Lower leg skin (tissue), 4 donors: ENCODE data around the gene RALGPS2. TPM values are rescaled to one million over a fixed set of nuclear protein-coding genes. Genes with fewer than 3 reads are reported as not detected.
A peak's percentile ranks its signal among the peaks of the same experiment; 100 is the strongest.

Experiments
- DNase-seq, 2 donors: peaks; one replicate each; pipeline ENCODE4 v3.0.0-alpha.2; 2019; ENCODE audit warnings: low spot score in 2 of 2
- H3K4me3 ChIP-seq: fragments of 200-600 bp; sonication (generic); 2 replicates; pipeline ENCODE4 v1.5.1; 2017; ENCODE audit warnings: mild to moderate bottlenecking, low read depth; ENCODE audit not compliant: poor library complexity, severe bottlenecking
- CTCF ChIP-seq, 3 donors: fragments of 450-650 bp; IDR thresholded peaks; one replicate each; pipeline ENCODE4 v1.5.1; 2016; ENCODE audit warnings: antibody characterized with exemption in 3 of 3, mild to moderate bottlenecking in 3 of 3, moderate library complexity in 2 of 3
- POLR2A ChIP-seq, 2 donors: fragments of 450-650 bp; IDR thresholded peaks; one replicate each; pipeline ENCODE4 v1.6.1; 2016 to 2017; ENCODE audit warnings: antibody characterized with exemption in 2 of 2, mild to moderate bottlenecking in 1 of 2, moderate library complexity in 1 of 2
- WGBS, 2 donors: methylation state at CpG; one replicate each; pipeline ENCODE4 v1.1.5; 2018; 5-methylcytosine and 5-hydroxymethylcytosine counted together
- intact Hi-C: fragments of 100-400 bp; cut with DNase I; formaldehyde crosslinking; loops from one replicate; pipeline ENCODE4 v1.15.0; 2023; ENCODE audit warnings: low total_unique reads
- total RNA-seq, 4 donors: library from RNA; depleted of rRNA; stranded (reverse); fragments of >200 nt; gene quantifications; one replicate each; pipeline ENCODE4 v1.1.0, GENCODE V29; 2016

The RALGPS2 gene
- total RNA-seq, 4 donors from 2014 or later, result 26.2 to 33.5 (median 31.7) TPM

- 51 to 61% methylated on average over 5 of the region's 5 CpGs for WGBS, 2 donors
- intact Hi-C loops, result no loop called here
- TF ChIP-seq CTCF (IDR thresholded peaks at IDR 0.05), result no peak
- no peak for TF ChIP-seq POLR2A (IDR thresholded peaks at IDR 0.05)
- H3K4me3 ChIP-seq, result no peak overlapping the region
- DNase-seq, result peak in 1 of 2 donors; percentile 63
Measured at GRCh38 chr1:178953034-178953433, 228.0 kb downstream of the RALGPS2 start.

- no peak for DNase-seq
- H3K4me3 ChIP-seq, result no peak overlapping the region
- WGBS, 2 donors, result 49 to 64% methylated on average over 23 of the region's 23 CpGs
- intact Hi-C loops, result no loop called here
- TF ChIP-seq POLR2A (IDR thresholded peaks at IDR 0.05) (no peak), CTCF (IDR thresholded peaks at IDR 0.05) (no peak)
Measured at GRCh38 chr1:178953538-178954324, 228.7 kb downstream of the RALGPS2 start.

GRCh38 chr1:178954325-178954690 is 229.3 kb downstream of the RALGPS2 start:
- no peak overlapping the region for H3K4me3 ChIP-seq
- WGBS, 2 donors, result 81 to 85% methylated on average over 11 of the region's 11 CpGs
- TF ChIP-seq POLR2A (IDR thresholded peaks at IDR 0.05), result no peak
- TF ChIP-seq CTCF (IDR thresholded peaks at IDR 0.05), result no peak
- DNase-seq, result no peak
- intact Hi-C loops, result no loop called here

- no peak for TF ChIP-seq CTCF (IDR thresholded peaks at IDR 0.05)
- no peak for TF ChIP-seq POLR2A (IDR thresholded peaks at IDR 0.05)
- intact Hi-C loops, result no loop called here
- no peak for DNase-seq
- 78 to 85% methylated on average over 6 of the region's 6 CpGs for WGBS, 2 donors
- no peak overlapping the region for H3K4me3 ChIP-seq
Measured at GRCh38 chr1:178954937-178955336, 229.9 kb downstream of the RALGPS2 start.

GRCh38 chr1:178955391-178955954 is 230.4 kb downstream of the RALGPS2 start:
- DNase-seq, result no peak
- 69 to 71% methylated on average over 1 of the region's 1 CpG for WGBS, 2 donors
- H3K4me3 ChIP-seq, result no peak overlapping the region
- TF ChIP-seq POLR2A (IDR thresholded peaks at IDR 0.05), result no peak
- no peak for TF ChIP-seq CTCF (IDR thresholded peaks at IDR 0.05)
- intact Hi-C loops, result no loop called here
